Transverse colon (tissue), 4 donors: ENCODE data around the gene APOC4. TPM values are rescaled to one million over a fixed set of nuclear protein-coding genes. Genes with fewer than 3 reads are reported as not detected.
A peak's percentile ranks its signal among the peaks of the same experiment; 100 is the strongest.

Experiments
- DNase-seq: peaks from one replicate; pipeline ENCODE4 v3.0.0-alpha.2; 2019
- H3K27ac ChIP-seq, 4 donors: fragments of 200-600 bp; sonication (generic); 2 replicates each; pipeline ENCODE4 v1.5.1; 2016 to 2018; ENCODE audit warnings: inconsistent platforms in 4 of 4
- H3K27me3 ChIP-seq: fragments of 200-600 bp; sonication (generic); 2 replicates; pipeline ENCODE4 v1.5.1; 2017; ENCODE audit warnings: inconsistent platforms
- H3K36me3 ChIP-seq, 4 donors: fragments of 200-600 bp; sonication (generic); 2 replicates each; pipeline ENCODE4 v1.5.1; 2017 to 2019; ENCODE audit warnings: inconsistent platforms in 4 of 4
- H3K4me1 ChIP-seq, 4 donors: fragments of 200-600 bp; sonication (generic); 2 replicates each; pipeline ENCODE4 v1.5.1; 2017 to 2020; ENCODE audit warnings: inconsistent platforms in 4 of 4
- H3K4me3 ChIP-seq, 4 donors: fragments of 200-600 bp; sonication (generic); 1 replicate in 1 of 4; 2 replicates in 3 of 4; pipeline versions ENCODE4 v1.5.1 to v1.6.1; 2017 to 2019; ENCODE audit warnings: inconsistent platforms in 4 of 4
- H3K9me3 ChIP-seq, 2 donors: fragments of 200-600 bp; sonication (generic); 2 replicates each; pipeline ENCODE4 v1.5.1; 2017 to 2019; ENCODE audit warnings: inconsistent platforms in 2 of 2
- CTCF ChIP-seq, 5 experiments: fragments of 200-600 bp in 3 of 5; fragments of 450-650 bp in 2 of 5; sonication (generic) in 3 of 5; IDR thresholded peaks; 1 replicate in 2 of 5; 2 replicates in 3 of 5; pipeline ENCODE4 v1.5.1; 2016 to 2017; ENCODE audit warnings: antibody characterized with exemption in 5 of 5, inconsistent platforms in 3 of 5, mild to moderate bottlenecking in 2 of 5, moderate library complexity in 1 of 5
- EP300 ChIP-seq: sonication (generic); formaldehyde crosslinking; IDR thresholded peaks from one replicate; pipeline ENCODE4 v1.6.1; 2017; ENCODE audit warnings: antibody characterized with exemption, low read depth
- POLR2A ChIP-seq: fragments of 450-650 bp; IDR thresholded peaks from one replicate; pipeline ENCODE4 v1.6.1; 2016; ENCODE audit warnings: antibody characterized with exemption, mild to moderate bottlenecking, moderate library complexity
- POLR2AphosphoS5 ChIP-seq, 3 donors: sonication (generic); formaldehyde crosslinking; IDR thresholded peaks; one replicate each; pipeline ENCODE4 v1.6.1; 2016; ENCODE audit warnings: antibody characterized with exemption in 3 of 3
- WGBS, 2 donors: methylation state at CpG; one replicate each; pipeline ENCODE4 v1.1.5; 2018; ENCODE audit warnings: low coverage in 1 of 2; 5-methylcytosine and 5-hydroxymethylcytosine counted together
- in situ Hi-C, 4 donors: fragments of 200-750 bp; cut with MboI; loops; one replicate each; pipeline versions ENCODE4 v1.15.0 to v1.15.1; 2017; ENCODE audit warnings: low sequenced_read_pairs in 3 of 4, low pct_ligation_motif_present in 1 of 4, low pct_unique_long_range_greater_than_20kb in 1 of 4
- intact Hi-C: fragments of 100-400 bp; cut with DNase I; formaldehyde crosslinking; loops from one replicate; pipeline ENCODE4 v1.15.1; 2023; ENCODE audit warnings: low total_unique reads
- total RNA-seq, 4 donors: library from RNA; depleted of rRNA; stranded (reverse); fragments of >200 nt; gene quantifications; one replicate each; pipeline ENCODE4 v1.1.0, GENCODE V29; 2016

APOC4 gene
- total RNA-seq, 4 donors from 2014 or later, result not detected

DNA sequence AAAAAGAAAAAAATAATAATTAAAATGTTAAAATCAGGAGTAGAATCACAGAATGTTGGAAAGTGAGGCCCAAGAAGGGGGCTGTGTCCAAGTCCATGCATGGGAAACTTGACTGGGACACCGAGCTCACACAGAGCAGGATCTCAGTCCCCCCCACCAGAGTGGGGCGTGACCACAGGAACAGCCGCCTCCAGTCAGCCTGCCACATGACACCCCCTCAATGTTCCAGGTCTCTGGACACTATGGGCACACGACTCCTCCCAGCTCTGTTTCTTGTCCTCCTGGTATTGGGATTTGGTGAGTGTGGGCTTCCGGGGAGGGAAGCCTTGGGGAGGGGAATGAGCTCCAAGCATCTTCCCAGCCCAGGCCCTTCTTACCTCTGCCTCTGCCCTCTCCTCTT lies 6.2 kb downstream of the APOC4 start:
- no peak for TF ChIP-seq EP300
- intact Hi-C loops, result no loop called here

GRCh38 chr19:44948763-44949374 lies 6.8 kb downstream of the APOC4 start:
- H3K4me1 ChIP-seq, result peaks cover 0 to 12% (median 6%) of the 10 kb centered on the region in 4 donors
- no peak for TF ChIP-seq POLR2AphosphoS5 (IDR thresholded peaks at IDR 0.05)
- no peak for TF ChIP-seq CTCF (IDR thresholded peaks at IDR 0.05)
- no peak for TF ChIP-seq EP300
- TF ChIP-seq POLR2A, result no peak
- no peaks in the 10 kb centered on the region for H3K9me3 ChIP-seq
- H3K36me3 ChIP-seq, result peaks cover 0 to 7% (median 0%) of the 10 kb centered on the region in 4 donors
- H3K27ac ChIP-seq, result no peak overlapping the region
- H3K4me3 ChIP-seq, result no peak overlapping the region
- 93% methylated on average over 4 of the region's 5 CpGs; no CpG with 5 or more reads in 1 of the 2 donors for WGBS, 2 donors
- in situ Hi-C loops (no loop called here), intact Hi-C loops (no loop called here)
- no peaks in the 10 kb centered on the region for H3K27me3 ChIP-seq
- no peak for DNase-seq

More for the DNA sequence above, 6.2 kb downstream of the APOC4 start:
- DNase-seq, result no peak
- Histone ChIP-seq H3K9me3 (no peaks in the 10 kb centered on the region), H3K4me3 (no peak overlapping the region), H3K36me3 (peaks cover 0 to 7% (median 0%) of the 10 kb centered on the region in 4 donors), H3K27ac (no peak overlapping the region), H3K4me1 (peaks cover 0 to 7% (median 2%) of the 10 kb centered on the region in 4 donors), H3K27me3 (no peaks in the 10 kb centered on the region)
- in situ Hi-C loops, result no loop called here
- 85% methylated on average over 5 of the region's 5 CpGs; no CpG with 5 or more reads in 1 of the 2 donors for WGBS, 2 donors

GRCh38 chr19:44949550-44949949 lies 7.5 kb downstream of the APOC4 start:
- intact Hi-C loops, result no loop called here
- H3K4me1 ChIP-seq, result peaks cover 3 to 19% (median 9%) of the 10 kb centered on the region in 4 donors

GRCh38 chr19:44951179-44952159 lies 9.4 kb downstream of the APOC4 start:
- peak overlapping the region in 1 of 4 donors; percentile 9 for H3K27ac ChIP-seq
- peak; percentile 82 to 93 (median 91) for TF ChIP-seq CTCF (IDR thresholded peaks at IDR 0.05)
- TF ChIP-seq POLR2AphosphoS5 (IDR thresholded peaks at IDR 0.05), result no peak
- intact Hi-C loops, result loop anchor here (2.0 kb wide), 1 partner anchor 49 kb away; no protein-coding TSS in a partner anchor

More at GRCh38 chr19:44949550-44949949, 7.5 kb downstream of the APOC4 start:
- peaks cover 0 to 7% (median 0%) of the 10 kb centered on the region in 4 donors for H3K36me3 ChIP-seq
- H3K9me3 ChIP-seq, result no peaks in the 10 kb centered on the region
- H3K27ac ChIP-seq, result no peak overlapping the region
- 77 to 87% methylated on average over 5 to 9 of the region's 9 CpGs for WGBS, 2 donors
- in situ Hi-C loops, result no loop called here
- no peak for DNase-seq
- H3K4me3 ChIP-seq, result no peak overlapping the region
- H3K27me3 ChIP-seq, result no peaks in the 10 kb centered on the region
- TF ChIP-seq EP300 (no peak), POLR2A (no peak)

GRCh38 chr19:44954278-44954648 lies 12.2 kb downstream of the APOC4 start:
- Histone ChIP-seq H3K27ac (peak overlapping the region; percentile 87 to 95 (median 93)), H3K4me3 (peak overlapping the region; percentile 47 to 95 (median 82)), H3K27me3 (no peaks in the 10 kb centered on the region), H3K4me1 (peaks cover 17 to 42% (median 25%) of the 10 kb centered on the region in 4 donors), H3K36me3 (peaks cover 0 to 7% (median 0%) of the 10 kb centered on the region in 4 donors), H3K9me3 (no peaks in the 10 kb centered on the region)
- in situ Hi-C loops (loop anchor here in 1 of 4 donors (5.0 kb wide), 1 partner anchor 52 kb away; no protein-coding TSS in a partner anchor), intact Hi-C loops (no loop called here)
- no peak for DNase-seq
- TF ChIP-seq POLR2AphosphoS5 (IDR thresholded peaks at IDR 0.05) (no peak), POLR2A (no peak)
- WGBS, 2 donors, result 24 to 36% methylated on average over 13 of the region's 13 CpGs

More at GRCh38 chr19:44951179-44952159, 9.4 kb downstream of the APOC4 start:
- DNase-seq, result peak; percentile 54
- in situ Hi-C loops, result loop anchor here in 1 of 4 donors (5.0 kb wide), 1 partner anchor 49 kb away; no protein-coding TSS in a partner anchor
- 0 to 59% methylated on average over 1 to 13 of the region's 13 CpGs for WGBS, 2 donors
- Histone ChIP-seq H3K36me3 (peaks cover 0 to 7% (median 0%) of the 10 kb centered on the region in 4 donors), H3K27me3 (no peaks in the 10 kb centered on the region), H3K4me1 (peaks cover 9 to 25% (median 16%) of the 10 kb centered on the region in 4 donors), H3K4me3 (no peak overlapping the region), H3K9me3 (no peaks in the 10 kb centered on the region)
